HT-29 (cell line): ENCODE results near the gene UNC13C. TPM values are rescaled to one million over a fixed set of nuclear protein-coding genes. Genes with fewer than 3 reads are reported as not detected.

Source experiments
- DNase-seq: peaks from one replicate; pipeline ENCODE4 v3.0.0-alpha.2; 2015; ENCODE audit warnings: low spot score
- total RNA-seq: library from RNA; depleted of rRNA; stranded (reverse); fragments of >200 nt; shearing (Covaris generic); gene quantifications from 2 replicates; pipeline ENCODE4 v1.2.3, GENCODE V29; 2014

Gene UNC13C
- total RNA-seq, 1 experiment from 2014 or later = not detected

GRCh38 chr15:54109014-54109413, 130.8 kb downstream of the UNC13C start:
- no peak for DNase-seq

GRCh38 chr15:54119051-54119450, 140.8 kb downstream of the UNC13C start:
- no peak for DNase-seq

- DNase-seq = no peak
Observed at GRCh38 chr15:54120949-54121463, 142.8 kb downstream of the UNC13C start.

GRCh38 chr15:54127574-54127973, 149.3 kb downstream of the UNC13C start:
- no peak for DNase-seq

GRCh38 chr15:54131410-54131809, 153.2 kb downstream of the UNC13C start:
- no peak for DNase-seq

- DNase-seq = no peak
Observed at GRCh38 chr15:54149115-54149531, 170.9 kb downstream of the UNC13C start.

GRCh38 chr15:54150255-54150654, 172.0 kb downstream of the UNC13C start:
- DNase-seq = no peak

- no peak for DNase-seq
Observed at GRCh38 chr15:54159012-54159411, 180.8 kb downstream of the UNC13C start.

GRCh38 chr15:54187325-54187724, 209.1 kb downstream of the UNC13C start:
- no peak for DNase-seq

- DNase-seq = no peak
Observed at GRCh38 chr15:54197995-54198394, 219.8 kb downstream of the UNC13C start.

- DNase-seq = no peak
Observed at GRCh38 chr15:54206586-54207321, 228.5 kb downstream of the UNC13C start.

- DNase-seq = no peak
Observed at GRCh38 chr15:54208786-54209185, 230.5 kb downstream of the UNC13C start.

GRCh38 chr15:54212635-54213034, 234.4 kb downstream of the UNC13C start:
- DNase-seq = no peak

GRCh38 chr15:54226455-54226854, 248.2 kb downstream of the UNC13C start:
- no peak for DNase-seq

GRCh38 chr15:54227569-54227968, 249.3 kb downstream of the UNC13C start:
- DNase-seq = no peak

GRCh38 chr15:54250326-54250725, 272.1 kb downstream of the UNC13C start:
- no peak for DNase-seq

- DNase-seq = no peak
Observed at GRCh38 chr15:54256190-54256589, 277.9 kb downstream of the UNC13C start.

- DNase-seq = peak; percentile 59
Observed at GRCh38 chr15:54273928-54274327, 295.7 kb downstream of the UNC13C start.

- no peak for DNase-seq
Observed at GRCh38 chr15:54277834-54278233, 299.6 kb downstream of the UNC13C start.

- DNase-seq = no peak
Observed at GRCh38 chr15:54280726-54281125, 302.5 kb downstream of the UNC13C start.

- no peak for DNase-seq
Observed at GRCh38 chr15:54282228-54282836, 304.1 kb downstream of the UNC13C start.

- DNase-seq = no peak
Observed at GRCh38 chr15:54288049-54288448, 309.8 kb downstream of the UNC13C start.

GRCh38 chr15:54289590-54290136, 311.4 kb downstream of the UNC13C start:
- DNase-seq = no peak
